ENCODE data around the gene BAZ1A.

DNA sequence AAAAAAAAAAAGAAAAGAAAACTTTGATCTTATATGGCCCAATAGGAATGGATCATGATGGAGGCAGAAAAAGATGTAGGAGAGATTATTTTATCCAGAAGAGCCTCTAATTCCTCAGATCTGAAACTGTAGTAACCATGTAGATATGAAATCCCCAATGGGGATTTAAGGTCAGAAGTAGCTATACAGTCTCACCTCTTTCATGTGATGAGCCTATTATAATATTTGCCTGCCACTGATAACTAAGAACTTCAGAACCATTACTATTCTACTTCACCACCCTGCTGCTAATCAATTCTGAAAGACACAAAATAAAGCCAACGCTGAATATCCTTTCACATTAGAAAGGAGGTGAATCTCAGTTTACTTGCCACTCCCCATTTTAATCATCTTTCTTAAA, 29.3 kb downstream of the BAZ1A start:
- TF ChIP-seq, protein P1, sequence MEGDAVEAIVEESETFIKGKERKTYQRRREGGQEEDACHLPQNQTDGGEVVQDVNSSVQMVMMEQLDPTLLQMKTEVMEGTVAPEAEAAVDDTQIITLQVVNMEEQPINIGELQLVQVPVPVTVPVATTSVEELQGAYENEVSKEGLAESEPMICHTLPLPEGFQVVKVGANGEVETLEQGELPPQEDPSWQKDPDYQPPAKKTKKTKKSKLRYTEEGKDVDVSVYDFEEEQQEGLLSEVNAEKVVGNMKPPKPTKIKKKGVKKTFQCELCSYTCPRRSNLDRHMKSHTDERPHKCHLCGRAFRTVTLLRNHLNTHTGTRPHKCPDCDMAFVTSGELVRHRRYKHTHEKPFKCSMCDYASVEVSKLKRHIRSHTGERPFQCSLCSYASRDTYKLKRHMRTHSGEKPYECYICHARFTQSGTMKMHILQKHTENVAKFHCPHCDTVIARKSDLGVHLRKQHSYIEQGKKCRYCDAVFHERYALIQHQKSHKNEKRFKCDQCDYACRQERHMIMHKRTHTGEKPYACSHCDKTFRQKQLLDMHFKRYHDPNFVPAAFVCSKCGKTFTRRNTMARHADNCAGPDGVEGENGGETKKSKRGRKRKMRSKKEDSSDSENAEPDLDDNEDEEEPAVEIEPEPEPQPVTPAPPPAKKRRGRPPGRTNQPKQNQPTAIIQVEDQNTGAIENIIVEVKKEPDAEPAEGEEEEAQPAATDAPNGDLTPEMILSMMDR (IDR thresholded peaks at IDR 0.05), result no peak
- no peak for TF ChIP-seq EZH2 (IDR thresholded peaks at IDR 0.05; ENCODE audit: borderline replicate concordance, insufficient read depth, low read depth, low read length, poor library complexity, severe bottlenecking)
